Activated effector memory CD4-positive, alpha-beta T cell treated with Interleukin-2 at 50 U/mL for 16 hours (primary cell): ENCODE measurements around the gene AEN.

Experiments used
- DNase-seq: peaks from one replicate; pipeline ENCODE4 v3.0.0-alpha.2; 2020

Gene AEN

GRCh38 chr15:88681610-88682221 lies 60.6 kb downstream of the AEN start:
- DNase-seq = no peak
